Liver (tissue), 3 donors: Measurements from ENCODE around the gene REPS1.

Source experiments
- CTCF ChIP-seq: fragments of 150-350 bp; IDR thresholded peaks from 2 replicates; pipeline ENCODE4 v1.5.1; 2017; ENCODE audit warnings: improper control_type of control experiment, low read depth, low read length; ENCODE audit not compliant: missing input control
- JUND ChIP-seq, 2 donors: IDR thresholded peaks; 2 replicates each; pipeline ENCODE4 v1.6.1; 2016; ENCODE audit warnings: antibody characterized with exemption in 2 of 2
- REST ChIP-seq: IDR thresholded peaks from 2 replicates; pipeline ENCODE4 v1.6.1; 2016; ENCODE audit warnings: antibody characterized with exemption, mild to moderate bottlenecking
- SP1 ChIP-seq: IDR thresholded peaks from 2 replicates; pipeline ENCODE4 v1.6.1; 2018; ENCODE audit warnings: antibody characterized with exemption, mild to moderate bottlenecking
- YY1 ChIP-seq: IDR thresholded peaks from 2 replicates; pipeline ENCODE4 v1.6.1; 2016; ENCODE audit warnings: antibody characterized with exemption, mild to moderate bottlenecking
- donor health status: healthy.
- donor health status: healthy.

GRCh38 chr6:138981416-138981815, 6.6 kb downstream of the REPS1 start:
- TF ChIP-seq REST (no peak), YY1 (no peak), CTCF (no peak), JUND (IDR thresholded peaks at IDR 0.05) (no peak), SP1 (no peak)
